GM23338 (cell line): Measurements from ENCODE around the gene NOL9. TPM values are rescaled to one million over a fixed set of nuclear protein-coding genes. Genes with fewer than 3 reads are reported as not detected.
A peak's percentile ranks its signal among the peaks of the same experiment; 100 is the strongest.

Source experiments
- ATAC-seq: fragments of 200-7000 bp; cut with Tn5 transposase; 3 replicates; pipeline ENCODE4 v1.9.1; 2020
- DNase-seq: peaks from one replicate; pipeline ENCODE4 v3.0.0-alpha.2; 2015; ENCODE audit warnings: low spot score
- H2AFZ ChIP-seq: fragments of 200-600 bp; sonication (generic); 2 replicates; pipeline ENCODE4 v1.8.0; 2016; ENCODE audit warnings: antibody characterized with exemption, mild to moderate bottlenecking, moderate library complexity
- H3F3A ChIP-seq: fragments of 200-600 bp; sonication (generic); replicated peaks from 2 replicates; pipeline ENCODE4 v1.8.0; 2017; ENCODE audit warnings: antibody characterized with exemption, mixed run types, low read depth
- H3K27ac ChIP-seq: fragments of 200-600 bp; sonication (generic); 2 replicates; pipeline ENCODE4 v1.6.1; 2016; ENCODE audit warnings: low read depth
- H3K27me3 ChIP-seq: fragments of 200-600 bp; sonication (generic); 2 replicates; pipeline ENCODE4 v1.8.0; 2016; ENCODE audit warnings: mild to moderate bottlenecking, mixed run types, moderate library complexity; ENCODE audit not compliant: insufficient read depth
- H3K36me3 ChIP-seq: fragments of 200-600 bp; sonication (generic); 2 replicates; pipeline ENCODE4 v1.8.0; 2016; ENCODE audit warnings: mild to moderate bottlenecking; ENCODE audit not compliant: insufficient read depth
- H3K4me1 ChIP-seq: fragments of 200-600 bp; sonication (generic); 2 replicates; pipeline ENCODE4 v1.8.0; 2016; ENCODE audit warnings: mild to moderate bottlenecking, moderate library complexity; ENCODE audit not compliant: insufficient read depth
- H3K4me2 ChIP-seq: fragments of 200-600 bp; sonication (generic); 2 replicates; pipeline ENCODE4 v1.7.1; 2017; ENCODE audit warnings: mixed run types
- H3K4me3 ChIP-seq: fragments of 200-600 bp; sonication (generic); 2 replicates; pipeline ENCODE4 v1.6.1; 2016; ENCODE audit warnings: mixed run types
- H3K79me2 ChIP-seq: fragments of 200-600 bp; sonication (generic); replicated peaks from 2 replicates; pipeline ENCODE4 v1.8.0; 2017; ENCODE audit warnings: mild to moderate bottlenecking; ENCODE audit not compliant: insufficient read depth
- H3K9me2 ChIP-seq: fragments of 200-600 bp; sonication (generic); 2 replicates; pipeline ENCODE4 v1.8.0; 2017; ENCODE audit not compliant: insufficient read depth
- H4K20me1 ChIP-seq: fragments of 200-600 bp; sonication (generic); replicated peaks from 2 replicates; pipeline ENCODE4 v1.8.0; 2017; ENCODE audit warnings: mild to moderate bottlenecking; ENCODE audit not compliant: insufficient read depth
- H3K27ac Mint-ChIP-seq: 2 replicates; pipeline ENCODE4 v1.8.0; 2020; ENCODE audit warnings: inconsistent platforms, mild to moderate bottlenecking, moderate library complexity, mixed read lengths
- H3K27me3 Mint-ChIP-seq: 3 replicates; pipeline ENCODE4 v1.8.0; 2022; ENCODE audit warnings: low read depth, mild to moderate bottlenecking, moderate library complexity, mixed read lengths, inconsistent platforms; ENCODE audit not compliant: insufficient read depth, poor library complexity
- H3K36me3 Mint-ChIP-seq: 3 replicates; pipeline ENCODE4 v1.8.0; 2021; ENCODE audit warnings: low read depth, mild to moderate bottlenecking, inconsistent platforms, moderate library complexity, mixed read lengths
- H3K4me1 Mint-ChIP-seq: 3 replicates; pipeline ENCODE4 v1.8.0; 2020; ENCODE audit warnings: mild to moderate bottlenecking, inconsistent platforms, mixed read lengths
- H3K4me3 Mint-ChIP-seq: 3 replicates; pipeline ENCODE4 v1.8.0; 2021; ENCODE audit warnings: moderate library complexity, mild to moderate bottlenecking, inconsistent platforms, mixed read lengths
- H3K9me3 Mint-ChIP-seq: 3 replicates; pipeline ENCODE4 v1.8.0; 2020; ENCODE audit warnings: moderate library complexity, mild to moderate bottlenecking, inconsistent platforms, mixed read lengths
- CREB1 ChIP-seq: fragments of 250-450 bp; sonication (Bioruptor Pico); IDR thresholded peaks from 2 replicates; pipeline ENCODE4 v1.5.0; 2020; ENCODE audit warnings: low read depth, mild to moderate bottlenecking, moderate library complexity
- EZH2 ChIP-seq: fragments of 200-600 bp; sonication (generic); IDR thresholded peaks from one replicate; pipeline ENCODE4 v1.8.0; 2017; ENCODE audit warnings: antibody characterized with exemption, mild to moderate bottlenecking, low read depth; ENCODE audit not compliant: unreplicated experiment
- JUNB ChIP-seq: IDR thresholded peaks from one replicate; pipeline ENCODE4 v1.6.1; 2016; ENCODE audit warnings: antibody characterized with exemption; ENCODE audit not compliant: unreplicated experiment
- NANOG ChIP-seq: IDR thresholded peaks from 2 replicates; pipeline ENCODE4 v1.6.1; 2016; ENCODE audit warnings: antibody characterized with exemption, borderline replicate concordance
- POLR2AphosphoS5 ChIP-seq: IDR thresholded peaks from 2 replicates; pipeline ENCODE4 v1.6.1; 2016; ENCODE audit warnings: antibody characterized with exemption, low read depth
- STAT1 ChIP-seq: IDR thresholded peaks from one replicate; pipeline ENCODE4 v1.6.1; 2016; ENCODE audit warnings: antibody characterized with exemption; ENCODE audit not compliant: unreplicated experiment
- ZNF114 ChIP-seq: fragments of 250-450 bp; sonication (Bioruptor Pico); IDR thresholded peaks from 2 replicates; pipeline ENCODE4 v1.5.0; 2020; ENCODE audit warnings: mild to moderate bottlenecking, moderate library complexity
- polyA plus RNA-seq: library from polyadenylated mRNA; unstranded; fragments of >200 nt; fragmentation: Nextera tagmentation; extraction: Ambion mirVana; gene quantifications from 2 replicates; pipeline ENCODE4 v1.2.1, GENCODE V29; 2016
- total RNA-seq: library from RNA; depleted of rRNA; stranded (reverse); fragments of >200 nt; shearing (Covaris generic); gene quantifications from 2 replicates; pipeline ENCODE4 v1.2.3, GENCODE V29; 2014
- TF ChIP-seq, protein P1 (sequence below): fragments of 250-450 bp; sonication (Bioruptor Pico); IDR thresholded peaks from 2 replicates; pipeline ENCODE4 v1.5.0; 2020; ENCODE audit warnings: mild to moderate bottlenecking, moderate library complexity
- TF ChIP-seq, protein P2 (sequence below): IDR thresholded peaks from 2 replicates; pipeline ENCODE4 v1.6.1; 2016; ENCODE audit warnings: antibody characterized with exemption

Gene NOL9
- total and polyA plus RNA-seq, 2 experiments from 2014 or later, result 13.2 to 48.5 TPM

DNA sequence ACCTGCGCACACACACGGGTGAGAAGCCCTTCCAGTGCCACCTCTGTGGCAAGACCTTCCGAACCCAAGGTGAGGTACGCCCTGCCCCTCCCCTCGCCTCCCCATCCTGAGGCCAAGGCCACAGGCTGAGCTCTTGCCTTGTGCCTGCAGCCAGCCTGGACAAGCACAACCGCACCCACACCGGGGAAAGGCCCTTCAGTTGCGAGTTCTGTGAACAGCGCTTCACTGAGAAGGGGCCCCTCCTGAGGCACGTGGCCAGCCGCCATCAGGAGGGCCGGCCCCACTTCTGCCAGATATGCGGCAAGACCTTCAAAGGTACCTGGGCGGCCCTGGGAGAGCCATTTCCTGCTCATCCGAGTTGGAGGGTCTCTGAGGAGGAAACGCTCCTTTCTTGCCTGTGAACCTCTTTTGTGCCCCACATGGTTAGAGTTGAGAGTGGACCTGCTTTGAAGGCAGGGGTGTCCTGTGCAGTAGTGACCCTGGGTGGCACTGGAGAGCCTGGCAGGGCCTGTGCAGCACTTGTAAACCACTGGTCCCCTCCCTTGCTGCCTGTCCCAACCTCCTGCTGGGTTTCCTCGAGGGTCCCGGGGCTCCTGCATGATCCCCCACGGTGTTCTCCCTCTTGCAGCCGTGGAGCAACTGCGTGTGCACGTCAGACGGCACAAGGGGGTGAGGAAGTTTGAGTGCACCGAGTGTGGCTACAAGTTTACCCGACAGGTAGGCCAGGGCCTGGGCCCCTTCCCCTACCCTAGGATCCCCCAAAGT, 34.0 kb upstream of the NOL9 start:
- TF ChIP-seq EZH2 (no peak), NANOG (no peak), STAT1 (no peak), ZNF114 (CRISPR knock-in tag) (no peak), CREB1 (no peak), JUNB (no peak), POLR2AphosphoS5 (no peak)
- TF ChIP-seq, protein P1, sequence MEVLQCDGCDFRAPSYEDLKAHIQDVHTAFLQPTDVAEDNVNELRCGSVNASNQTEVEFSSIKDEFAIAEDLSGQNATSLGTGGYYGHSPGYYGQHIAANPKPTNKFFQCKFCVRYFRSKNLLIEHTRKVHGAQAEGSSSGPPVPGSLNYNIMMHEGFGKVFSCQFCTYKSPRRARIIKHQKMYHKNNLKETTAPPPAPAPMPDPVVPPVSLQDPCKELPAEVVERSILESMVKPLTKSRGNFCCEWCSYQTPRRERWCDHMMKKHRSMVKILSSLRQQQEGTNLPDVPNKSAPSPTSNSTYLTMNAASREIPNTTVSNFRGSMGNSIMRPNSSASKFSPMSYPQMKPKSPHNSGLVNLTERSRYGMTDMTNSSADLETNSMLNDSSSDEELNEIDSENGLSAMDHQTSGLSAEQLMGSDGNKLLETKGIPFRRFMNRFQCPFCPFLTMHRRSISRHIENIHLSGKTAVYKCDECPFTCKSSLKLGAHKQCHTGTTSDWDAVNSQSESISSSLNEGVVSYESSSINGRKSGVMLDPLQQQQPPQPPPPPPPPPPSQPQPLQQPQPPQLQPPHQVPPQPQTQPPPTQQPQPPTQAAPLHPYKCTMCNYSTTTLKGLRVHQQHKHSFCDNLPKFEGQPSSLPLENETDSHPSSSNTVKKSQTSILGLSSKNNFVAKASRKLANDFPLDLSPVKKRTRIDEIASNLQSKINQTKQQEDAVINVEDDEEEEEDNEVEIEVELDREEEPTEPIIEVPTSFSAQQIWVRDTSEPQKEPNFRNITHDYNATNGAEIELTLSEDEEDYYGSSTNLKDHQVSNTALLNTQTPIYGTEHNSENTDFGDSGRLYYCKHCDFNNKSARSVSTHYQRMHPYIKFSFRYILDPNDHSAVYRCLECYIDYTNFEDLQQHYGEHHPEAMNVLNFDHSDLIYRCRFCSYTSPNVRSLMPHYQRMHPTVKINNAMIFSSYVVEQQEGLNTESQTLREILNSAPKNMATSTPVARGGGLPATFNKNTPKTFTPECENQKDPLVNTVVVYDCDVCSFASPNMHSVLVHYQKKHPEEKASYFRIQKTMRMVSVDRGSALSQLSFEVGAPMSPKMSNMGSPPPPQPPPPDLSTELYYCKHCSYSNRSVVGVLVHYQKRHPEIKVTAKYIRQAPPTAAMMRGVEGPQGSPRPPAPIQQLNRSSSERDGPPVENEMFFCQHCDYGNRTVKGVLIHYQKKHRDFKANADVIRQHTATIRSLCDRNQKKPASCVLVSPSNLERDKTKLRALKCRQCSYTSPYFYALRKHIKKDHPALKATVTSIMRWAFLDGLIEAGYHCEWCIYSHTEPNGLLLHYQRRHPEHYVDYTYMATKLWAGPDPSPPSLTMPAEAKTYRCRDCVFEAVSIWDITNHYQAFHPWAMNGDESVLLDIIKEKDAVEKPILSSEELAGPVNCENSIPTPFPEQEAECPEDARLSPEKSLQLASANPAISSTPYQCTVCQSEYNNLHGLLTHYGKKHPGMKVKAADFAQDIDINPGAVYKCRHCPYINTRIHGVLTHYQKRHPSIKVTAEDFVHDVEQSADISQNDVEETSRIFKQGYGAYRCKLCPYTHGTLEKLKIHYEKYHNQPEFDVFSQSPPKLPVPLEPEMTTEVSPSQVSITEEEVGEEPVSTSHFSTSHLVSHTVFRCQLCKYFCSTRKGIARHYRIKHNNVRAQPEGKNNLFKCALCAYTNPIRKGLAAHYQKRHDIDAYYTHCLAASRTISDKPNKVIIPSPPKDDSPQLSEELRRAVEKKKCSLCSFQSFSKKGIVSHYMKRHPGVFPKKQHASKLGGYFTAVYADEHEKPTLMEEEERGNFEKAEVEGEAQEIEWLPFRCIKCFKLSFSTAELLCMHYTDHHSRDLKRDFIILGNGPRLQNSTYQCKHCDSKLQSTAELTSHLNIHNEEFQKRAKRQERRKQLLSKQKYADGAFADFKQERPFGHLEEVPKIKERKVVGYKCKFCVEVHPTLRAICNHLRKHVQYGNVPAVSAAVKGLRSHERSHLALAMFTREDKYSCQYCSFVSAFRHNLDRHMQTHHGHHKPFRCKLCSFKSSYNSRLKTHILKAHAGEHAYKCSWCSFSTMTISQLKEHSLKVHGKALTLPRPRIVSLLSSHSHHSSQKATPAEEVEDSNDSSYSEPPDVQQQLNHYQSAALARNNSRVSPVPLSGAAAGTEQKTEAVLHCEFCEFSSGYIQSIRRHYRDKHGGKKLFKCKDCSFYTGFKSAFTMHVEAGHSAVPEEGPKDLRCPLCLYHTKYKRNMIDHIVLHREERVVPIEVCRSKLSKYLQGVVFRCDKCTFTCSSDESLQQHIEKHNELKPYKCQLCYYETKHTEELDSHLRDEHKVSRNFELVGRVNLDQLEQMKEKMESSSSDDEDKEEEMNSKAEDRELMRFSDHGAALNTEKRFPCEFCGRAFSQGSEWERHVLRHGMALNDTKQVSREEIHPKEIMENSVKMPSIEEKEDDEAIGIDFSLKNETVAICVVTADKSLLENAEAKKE (CRISPR knock-in tag), result no peak
- TF ChIP-seq, protein P2, sequence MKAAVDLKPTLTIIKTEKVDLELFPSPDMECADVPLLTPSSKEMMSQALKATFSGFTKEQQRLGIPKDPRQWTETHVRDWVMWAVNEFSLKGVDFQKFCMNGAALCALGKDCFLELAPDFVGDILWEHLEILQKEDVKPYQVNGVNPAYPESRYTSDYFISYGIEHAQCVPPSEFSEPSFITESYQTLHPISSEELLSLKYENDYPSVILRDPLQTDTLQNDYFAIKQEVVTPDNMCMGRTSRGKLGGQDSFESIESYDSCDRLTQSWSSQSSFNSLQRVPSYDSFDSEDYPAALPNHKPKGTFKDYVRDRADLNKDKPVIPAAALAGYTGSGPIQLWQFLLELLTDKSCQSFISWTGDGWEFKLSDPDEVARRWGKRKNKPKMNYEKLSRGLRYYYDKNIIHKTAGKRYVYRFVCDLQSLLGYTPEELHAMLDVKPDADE, result no peak
- Mint-ChIP-seq H3K4me3 (no peak overlapping the region), H3K36me3 (peaks cover 17% of the 10 kb centered on the region), H3K27me3 (peaks cover 21% of the 10 kb centered on the region), H3K27ac (no peak overlapping the region; the same call in 1 of the 2 replicates), H3K4me1 (peaks cover 6% of the 10 kb centered on the region; the same call in 1 of the 3 replicates), H3K9me3 (no peaks in the 10 kb centered on the region)
- H3K4me1 ChIP-seq, result no peaks in the 10 kb centered on the region
- no peak overlapping the region for H3K4me3 ChIP-seq
- 0 out of 2 replicates have a peak, but pooled peaks cover 2% of the 10 kb centered on the region for H3K79me2 ChIP-seq
- peaks cover 19% of the 10 kb centered on the region; the same call in 1 of the 2 replicates for H4K20me1 ChIP-seq
- H3K4me2 ChIP-seq, result no peak overlapping the region
- H3F3A ChIP-seq, result peaks cover 14% of the 10 kb centered on the region; the same call in 1 of the 2 replicates
- DNase-seq (no peak), ATAC-seq (no peak)
- no peaks in the 10 kb centered on the region for H3K9me2 ChIP-seq
- no peaks in the 10 kb centered on the region for H3K36me3 ChIP-seq
- H2AFZ ChIP-seq, result no peak overlapping the region
- peak overlapping the region; percentile 79; the same call in 1 of the 2 replicates for H3K27ac ChIP-seq
- no peaks in the 10 kb centered on the region for H3K27me3 ChIP-seq
